ENCODE data around the gene NKD1. TPM values are rescaled to one million over a fixed set of nuclear protein-coding genes. Genes with fewer than 3 reads are reported as not detected.

Gene NKD1
- total and polyA plus RNA-seq, 2 donors (not counting 1 experiment from before 2014, with no cell fraction given), result 0.16 to 1.9 TPM

- CTCF ChIA-PET, result interaction anchor here (1.8 kb wide), 1 partner anchor 11 kb away, joined by 6 read pairs; no protein-coding TSS in a partner anchor
- Histone ChIP-seq H4K20me1 (ENCODE audit: control insufficient read depth, insufficient read depth, low read length, poor library complexity, severe bottlenecking) (no peaks in the 10 kb centered on the region), H3K9ac (ENCODE audit: low read length) (peak overlapping the region; percentile 65), H2AFZ (ENCODE audit: insufficient read depth, low read depth, low read length, poor library complexity, severe bottlenecking) (no peak overlapping the region), H3K4me3 (ENCODE audit: control extremely low read depth in 1 of 5, extremely low read depth in 1 of 5, insufficient read depth in 1 of 5, low read depth in 2 of 5, low read length in 4 of 5) (peak overlapping the region in 2 of 5 experiments; percentile 35 to 59), H3K79me2 (ENCODE audit: control insufficient read depth, insufficient read depth, low read length) (no peaks in the 10 kb centered on the region), H3K27ac (ENCODE audit: low read length in 2 of 2) (no peak overlapping the region), H3K4me2 (replicated peaks; ENCODE audit: low read depth, low read length, poor library complexity, severe bottlenecking) (peak overlapping the region; percentile 82), H3K36me3 (replicated peaks in 1 of 2; ENCODE audit: control extremely low read depth in 1 of 2, control insufficient read depth in 1 of 2, extremely low read depth in 1 of 2, insufficient read depth in 2 of 2, low read length in 1 of 2) (no peaks in the 10 kb centered on the region), H3K27me3 (replicated peaks in 1 of 4; ENCODE audit: control extremely low read depth in 1 of 4, control insufficient read depth in 3 of 4, insufficient read depth in 4 of 4, low read length in 3 of 4) (no peaks in the 10 kb centered on the region), H3K9me3 (ENCODE audit: control extremely low read depth in 1 of 3, control insufficient read depth in 2 of 3, insufficient read depth in 1 of 3, low read length in 2 of 3) (no peaks in the 10 kb centered on the region), H3K4me1 (ENCODE audit: control insufficient read depth in 2 of 2, insufficient read depth in 2 of 2, low read length in 2 of 2) (peaks cover 43 to 44% of the 10 kb centered on the region in 2 donors)
- H3K27ac Mint-ChIP-seq, result peak overlapping the region; percentile 7
- no peak for TF ChIP-seq CTCF (IDR thresholded peaks at IDR 0.05)
- TF ChIP-seq EZH2 (IDR thresholded peaks at IDR 0.05; ENCODE audit: borderline replicate concordance, insufficient read depth, low read depth, low read length, poor library complexity, severe bottlenecking), result no peak
- ATAC-seq (ENCODE audit: low read depth), result no peak
- no peaks in the 10 kb centered on the region for H3K9me3 Mint-ChIP-seq (ENCODE audit: insufficient read depth)
- WGBS (ENCODE audit: insufficient coverage), result 26% methylated on average over 2 of the region's 2 CpGs
- H3K27me3 Mint-ChIP-seq, result no peaks in the 10 kb centered on the region
- no peak for DNase-seq
- POLR2A ChIA-PET, result no interaction called here
- peak overlapping the region; percentile 79 for H3K4me3 Mint-ChIP-seq
- peaks cover 57% of the 10 kb centered on the region for H3K4me1 Mint-ChIP-seq
- intact Hi-C loops (cut with micrococcal nuclease), result no loop called here
These were observed 146.0 kb downstream of the NKD1 start for GRCh38 chr16:50694206-50694605.

GRCh38 chr16:50695017-50696000 lies 147.1 kb downstream of the NKD1 start:
- Histone ChIP-seq H3K9me3 (ENCODE audit: control extremely low read depth in 1 of 3, control insufficient read depth in 2 of 3, insufficient read depth in 1 of 3, low read length in 2 of 3) (no peaks in the 10 kb centered on the region), H3K4me1 (ENCODE audit: control insufficient read depth in 2 of 2, insufficient read depth in 2 of 2, low read length in 2 of 2) (peaks cover 43 to 44% of the 10 kb centered on the region in 2 donors), H3K79me2 (ENCODE audit: control insufficient read depth, insufficient read depth, low read length) (no peaks in the 10 kb centered on the region), H3K4me2 (replicated peaks; ENCODE audit: low read depth, low read length, poor library complexity, severe bottlenecking) (no peak overlapping the region), H4K20me1 (ENCODE audit: control insufficient read depth, insufficient read depth, low read length, poor library complexity, severe bottlenecking) (no peaks in the 10 kb centered on the region), H3K27me3 (replicated peaks in 1 of 4; ENCODE audit: control extremely low read depth in 1 of 4, control insufficient read depth in 3 of 4, insufficient read depth in 4 of 4, low read length in 3 of 4) (no peaks in the 10 kb centered on the region), H3K4me3 (ENCODE audit: control extremely low read depth in 1 of 5, extremely low read depth in 1 of 5, insufficient read depth in 1 of 5, low read depth in 2 of 5, low read length in 4 of 5) (no peak overlapping the region), H3K9ac (ENCODE audit: low read length) (no peak overlapping the region), H3K36me3 (replicated peaks in 1 of 2; ENCODE audit: control extremely low read depth in 1 of 2, control insufficient read depth in 1 of 2, extremely low read depth in 1 of 2, insufficient read depth in 2 of 2, low read length in 1 of 2) (no peaks in the 10 kb centered on the region), H2AFZ (ENCODE audit: insufficient read depth, low read depth, low read length, poor library complexity, severe bottlenecking) (peak overlapping the region; percentile 38), H3K27ac (ENCODE audit: low read length in 2 of 2) (no peak overlapping the region)
- Mint-ChIP-seq H3K4me3 (peak overlapping the region; percentile 20), H3K27me3 (no peaks in the 10 kb centered on the region), H3K27ac (peak overlapping the region; percentile 10), H3K4me1 (peaks cover 63% of the 10 kb centered on the region), H3K9me3 (ENCODE audit: insufficient read depth) (no peaks in the 10 kb centered on the region)
- no peak for TF ChIP-seq CTCF (IDR thresholded peaks at IDR 0.05)
- no peak for TF ChIP-seq EZH2 (IDR thresholded peaks at IDR 0.05; ENCODE audit: borderline replicate concordance, insufficient read depth, low read depth, low read length, poor library complexity, severe bottlenecking)
- ATAC-seq (ENCODE audit: low read depth) (no peak), DNase-seq (no peak)
- intact Hi-C loops (cut with micrococcal nuclease), result no loop called here
- 97% methylated on average over 8 of the region's 9 CpGs for WGBS (ENCODE audit: insufficient coverage)
- CTCF ChIA-PET, result interaction anchor here (0.8 to 1.8 kb wide), 4 partner anchors 8 to 14 kb away, joined by 3 to 6 read pairs (median 4); partner anchors contain the start of gene SNX20
- POLR2A ChIA-PET, result no interaction called here
